ENCODE results near the gene MUL1.
"Not testable (repeated sequence)": the region's sequence is repeated elsewhere in the genome, so short reads cannot be mapped to it uniquely, and the experiment has no call there.

Gene MUL1

DNA sequence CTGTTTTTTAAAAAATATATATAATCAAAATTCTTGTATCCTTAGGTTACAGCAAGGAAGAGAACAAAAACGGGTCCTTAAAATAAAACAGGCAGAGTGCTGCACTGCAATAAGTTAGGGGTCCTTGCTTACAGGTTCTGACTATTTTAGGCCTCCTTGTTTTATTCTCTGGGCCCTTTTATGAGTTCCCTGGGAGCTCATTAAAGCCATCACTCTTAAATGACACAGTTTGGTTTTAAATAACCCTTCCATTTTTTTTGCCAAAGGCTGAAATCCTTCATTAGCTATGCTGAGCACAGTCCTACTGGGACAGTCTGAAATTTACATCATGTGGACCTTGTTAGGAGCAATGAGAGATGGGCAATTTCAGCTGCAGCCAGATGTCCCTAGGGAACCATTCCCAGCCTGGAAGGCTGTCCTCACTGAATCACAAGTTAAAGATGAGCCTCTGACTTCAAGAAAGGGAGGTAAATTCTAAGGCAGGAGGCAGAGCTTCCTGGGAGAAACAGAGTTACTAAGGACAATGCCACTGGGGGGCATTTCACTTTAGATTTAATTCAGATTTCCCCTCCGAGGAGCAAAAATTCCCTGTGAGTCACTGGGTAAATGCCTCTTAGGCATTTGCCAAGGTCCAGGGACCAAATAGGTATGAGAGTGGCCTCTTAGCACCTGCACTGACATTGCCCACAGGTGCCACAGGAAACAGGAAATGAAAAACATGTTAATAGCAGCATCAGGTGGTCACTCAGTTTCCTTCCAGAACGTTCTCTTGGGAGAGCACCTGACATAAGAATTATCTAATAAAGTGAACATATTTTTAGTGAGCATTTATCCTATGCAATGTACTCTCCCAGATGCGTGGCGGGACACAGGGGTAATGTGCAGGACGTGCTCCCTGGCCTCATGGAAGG is 3.8 kb upstream of the MUL1 start:
- DNase-seq (ENCODE audit: low read depth), result no peak

DNA sequence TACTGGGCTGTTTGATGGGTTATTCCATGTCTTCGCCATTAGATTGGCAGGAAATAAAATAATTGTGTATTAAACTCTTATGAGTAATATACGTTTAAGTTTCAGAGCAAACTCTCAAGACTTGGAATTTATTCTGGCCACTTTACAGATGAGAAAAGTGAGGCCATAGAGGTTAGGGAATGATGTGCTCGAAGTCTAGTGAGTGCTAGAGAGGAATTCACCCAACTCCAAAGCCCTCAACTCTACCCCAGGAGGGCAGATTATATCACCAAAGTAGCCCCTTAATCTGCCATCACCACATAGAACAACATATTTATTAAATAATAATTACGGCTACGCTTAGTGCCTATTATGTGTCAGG is 440 bp upstream of the MUL1 start:
- DNase-seq (ENCODE audit: low read depth), result no peak

DNA sequence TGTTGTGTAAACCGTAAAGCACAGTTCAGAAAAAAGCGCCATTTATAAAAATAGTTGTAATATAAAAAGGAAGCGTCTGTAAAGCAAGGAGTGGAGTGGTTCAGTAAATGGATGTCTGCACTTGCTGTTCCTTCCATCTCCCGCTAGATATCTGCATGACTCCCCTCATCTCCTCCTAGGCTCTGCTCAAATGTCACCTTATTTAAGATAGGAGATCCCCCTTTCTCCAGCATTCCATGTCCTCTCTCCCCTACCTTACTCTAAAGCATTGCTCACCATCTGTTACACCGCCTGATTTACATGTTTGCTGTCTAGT is 745 bp downstream of the MUL1 start:
- DNase-seq (ENCODE audit: low read depth), result no peak

DNA sequence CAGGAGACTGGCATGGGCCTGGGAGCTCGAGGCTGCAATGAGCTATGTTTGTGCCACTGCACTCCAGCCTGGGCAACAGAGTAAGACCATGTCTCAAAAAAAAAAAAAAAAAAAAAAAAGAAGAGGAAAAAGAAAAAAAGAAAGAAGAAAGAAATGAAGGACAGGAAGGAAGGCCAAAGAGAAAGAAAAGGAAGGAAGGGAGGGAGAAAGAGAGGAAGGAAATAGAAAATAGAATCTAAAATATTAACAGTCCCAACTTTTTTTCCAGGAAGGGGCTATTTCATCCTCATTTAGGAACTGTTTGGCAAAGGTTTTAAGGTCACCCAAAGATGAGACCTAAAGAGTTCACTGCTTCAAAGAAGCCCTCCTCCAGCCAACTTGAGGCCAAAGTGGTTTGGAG is 2.5 kb downstream of the MUL1 start:
- DNase-seq (ENCODE audit: low read depth), result no peak

DNA sequence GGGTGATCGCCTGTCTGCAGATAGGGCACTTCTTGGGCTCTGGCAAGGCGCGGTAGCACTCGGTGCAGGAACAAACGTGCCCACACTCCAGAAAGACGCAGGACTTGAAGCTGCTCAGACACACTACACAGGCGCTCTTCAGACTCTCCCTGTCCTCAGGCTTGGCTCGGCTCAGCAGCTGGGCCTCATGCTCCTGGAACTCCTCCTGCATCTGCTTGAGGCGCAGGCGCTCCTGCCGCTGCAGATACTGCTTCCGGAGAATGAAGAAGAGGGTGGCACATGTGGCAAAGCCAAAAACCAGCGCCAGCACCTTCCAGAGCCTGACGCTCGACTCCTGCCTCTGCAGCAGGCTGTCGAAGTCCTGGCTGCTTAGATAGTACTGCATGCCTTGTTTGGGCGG is 7.2 kb downstream of the MUL1 start:
- DNase-seq (ENCODE audit: low read depth), result no peak

DNA sequence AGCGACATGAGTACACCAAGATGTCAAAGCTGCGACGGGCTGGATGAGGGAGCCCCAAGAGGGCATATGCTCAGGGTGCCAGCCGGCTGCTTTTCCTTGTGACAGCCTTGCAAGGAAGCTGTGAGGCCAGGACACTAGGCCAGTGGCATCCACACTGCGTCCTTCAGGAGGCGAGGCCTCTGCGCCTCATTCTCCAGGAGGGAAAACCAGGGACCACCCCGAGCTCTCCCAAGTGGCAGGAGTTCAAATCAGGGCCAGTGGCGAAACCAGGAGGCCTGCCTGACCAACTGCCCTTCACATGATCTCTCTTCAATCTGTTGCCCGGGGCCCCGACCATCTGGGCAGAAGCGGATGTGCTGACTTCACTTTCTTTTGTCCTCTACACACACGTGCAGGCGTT is 8.2 kb downstream of the MUL1 start:
- no peak for DNase-seq (ENCODE audit: low read depth)

DNA sequence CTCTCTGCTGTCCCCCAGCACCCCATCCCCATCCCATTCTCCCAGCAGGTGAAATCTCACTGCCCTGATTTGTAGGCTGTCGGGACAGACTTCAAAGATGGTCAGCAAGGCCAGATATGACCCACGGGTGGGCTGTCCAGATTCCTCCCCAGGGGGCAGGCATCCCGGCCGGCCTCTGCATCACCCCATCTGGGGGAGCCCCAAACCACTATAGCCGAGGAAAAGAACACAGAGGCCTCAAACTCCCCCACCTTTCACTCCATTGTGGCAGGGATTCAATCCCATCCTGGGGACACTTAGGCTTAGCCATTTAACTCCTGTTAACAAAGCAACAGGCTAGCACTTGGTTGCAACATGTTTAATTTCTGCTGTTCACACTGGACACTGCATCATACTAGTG is 8.8 kb downstream of the MUL1 start:
- no peak for DNase-seq (ENCODE audit: low read depth)

DNA sequence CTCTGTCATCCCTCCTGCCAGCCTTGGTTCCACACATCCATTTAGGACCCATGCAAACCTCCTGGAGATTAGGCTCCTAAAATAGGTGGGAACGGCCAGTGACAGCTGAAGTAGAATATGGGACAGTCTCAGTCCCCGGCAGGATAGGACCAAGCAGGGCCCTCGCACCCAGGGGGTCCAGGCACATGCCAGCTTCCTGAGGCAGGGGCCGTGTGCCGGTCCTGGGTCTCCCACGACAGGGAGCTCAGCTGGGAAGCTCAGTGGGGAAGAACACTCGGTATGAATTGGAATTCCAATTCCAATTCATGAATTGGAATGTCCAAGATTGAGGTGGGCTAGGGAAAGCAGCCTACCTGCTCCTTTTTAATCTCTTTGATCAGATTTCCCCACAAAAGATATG is 9.8 kb downstream of the MUL1 start:
- no peak for DNase-seq (ENCODE audit: low read depth)

DNA sequence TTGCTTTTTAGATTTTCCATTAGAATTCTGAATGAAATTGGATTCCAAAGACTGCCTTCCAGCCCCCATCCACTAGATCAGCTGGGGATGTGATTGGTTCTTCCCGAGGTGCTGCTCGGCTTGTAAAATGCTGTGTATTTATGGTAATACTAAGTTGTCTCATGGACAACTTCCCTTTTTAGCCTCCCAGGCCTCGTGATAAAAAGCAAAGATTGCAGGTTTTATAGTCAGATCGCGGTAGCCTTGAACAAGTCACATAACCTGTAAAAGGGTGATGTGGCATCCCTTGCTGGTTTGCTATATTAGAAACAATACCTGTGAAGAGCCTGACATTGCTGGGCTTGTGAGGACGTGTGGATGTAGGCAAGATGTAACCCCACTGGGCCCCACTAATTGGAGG is 10.4 kb downstream of the MUL1 start:
- no peak for DNase-seq (ENCODE audit: low read depth)

DNA sequence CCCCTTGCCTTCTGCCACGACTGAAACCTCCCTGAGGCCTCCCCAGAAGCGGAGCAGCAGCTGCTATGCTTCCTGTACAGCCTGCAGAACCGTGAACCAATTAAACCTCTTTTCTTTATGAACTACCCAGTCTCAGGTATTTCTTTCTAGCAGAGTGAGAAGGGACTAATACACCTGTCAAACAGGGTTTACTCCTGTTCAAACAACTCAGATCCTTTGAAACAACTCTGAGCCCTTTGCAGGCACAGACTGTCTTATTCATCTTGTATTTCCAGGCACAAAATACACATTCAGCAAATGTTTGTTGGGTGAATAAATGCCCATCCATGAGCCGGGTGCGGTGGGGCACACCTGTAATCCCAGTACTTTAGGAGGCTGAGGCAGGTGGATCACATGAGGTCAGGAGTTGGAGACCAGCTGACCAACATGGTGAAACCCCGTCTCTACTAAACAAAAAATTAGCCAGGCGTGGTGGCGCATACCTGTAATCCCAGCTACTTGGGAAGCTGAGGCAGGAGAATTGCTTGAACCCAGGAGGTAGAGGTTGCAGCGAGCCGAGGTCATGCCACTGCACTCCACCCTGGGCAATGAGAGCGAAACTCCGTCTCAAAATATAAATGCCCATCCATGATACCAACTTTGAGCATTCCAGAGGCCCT is 11.1 kb downstream of the MUL1 start:
- not testable (repeated sequence) for DNase-seq (ENCODE audit: low read depth)

DNA sequence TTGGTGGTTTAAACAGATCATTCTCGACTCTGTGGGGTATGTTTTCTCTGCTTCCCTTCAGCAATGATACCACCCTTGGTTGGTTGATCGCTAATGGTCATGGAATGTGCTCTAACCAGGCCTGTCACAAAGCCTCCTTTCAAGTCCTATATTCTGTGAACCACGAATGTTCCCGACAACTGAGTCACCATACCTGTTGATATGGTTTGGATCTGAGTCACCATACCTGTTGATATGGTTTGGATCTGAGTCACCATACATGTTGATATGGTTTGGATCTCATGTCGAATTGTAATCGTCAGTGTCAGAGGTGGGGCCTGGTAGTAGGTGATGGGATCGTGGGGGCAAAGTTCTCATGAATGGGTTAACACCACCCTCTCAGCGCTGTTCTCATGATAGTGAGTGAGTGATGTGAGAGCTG is 11.7 kb downstream of the MUL1 start:
- no peak for DNase-seq (ENCODE audit: low read depth)

DNA sequence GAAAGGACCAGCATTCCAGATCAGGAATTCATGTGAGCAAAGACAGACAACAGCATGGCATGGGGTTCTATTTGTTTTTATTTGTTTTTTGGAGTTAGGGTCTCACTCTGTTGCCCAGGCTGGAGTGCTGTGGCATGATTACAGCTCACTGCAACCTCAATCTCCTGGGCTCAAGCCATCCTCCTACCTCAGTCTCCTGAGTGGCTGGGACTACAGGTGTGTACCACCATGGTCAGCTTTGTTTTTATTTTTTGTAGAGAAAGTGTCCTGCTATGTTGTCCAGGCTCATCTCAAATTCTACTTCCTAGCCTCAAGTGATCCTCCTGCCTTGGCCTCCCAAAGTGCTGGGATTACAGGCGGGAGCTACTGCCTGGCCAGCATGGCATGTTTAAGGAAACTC is 12.3 kb downstream of the MUL1 start:
- DNase-seq (ENCODE audit: low read depth), result no peak

DNA sequence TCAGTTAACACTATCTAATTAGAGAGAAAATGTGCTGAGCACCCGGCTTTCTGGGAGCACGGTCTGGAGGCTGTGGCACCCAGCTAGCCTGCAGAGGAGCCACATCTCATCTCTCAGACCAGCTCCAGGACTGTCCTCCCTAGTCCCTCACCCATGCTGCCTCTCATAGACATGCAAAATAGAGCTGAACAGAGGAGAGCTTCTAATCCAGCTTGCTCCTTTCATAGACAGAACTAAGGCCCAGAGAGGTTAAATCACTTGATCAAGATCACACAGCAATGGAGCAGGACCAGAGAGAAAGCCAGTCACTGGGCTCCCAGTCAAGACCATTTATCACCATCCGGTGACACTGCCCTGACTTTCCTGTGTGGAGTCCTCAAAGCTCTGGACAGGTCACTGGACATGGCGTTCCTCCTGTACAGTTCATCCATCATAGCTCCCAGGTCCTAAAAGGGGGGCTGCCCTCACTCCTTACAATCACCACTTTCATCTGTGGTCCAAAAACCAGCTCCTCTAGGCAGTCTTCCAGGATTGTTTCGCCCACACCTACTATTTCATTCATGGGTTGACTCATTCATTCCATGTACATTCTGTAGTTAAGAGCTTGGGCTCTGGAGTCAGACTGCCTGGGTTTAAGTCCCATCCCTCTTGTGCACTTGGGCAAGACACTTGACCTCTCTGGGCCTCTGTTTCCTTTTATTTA is 13.2 kb downstream of the MUL1 start:
- DNase-seq (ENCODE audit: low read depth), result no peak

DNA sequence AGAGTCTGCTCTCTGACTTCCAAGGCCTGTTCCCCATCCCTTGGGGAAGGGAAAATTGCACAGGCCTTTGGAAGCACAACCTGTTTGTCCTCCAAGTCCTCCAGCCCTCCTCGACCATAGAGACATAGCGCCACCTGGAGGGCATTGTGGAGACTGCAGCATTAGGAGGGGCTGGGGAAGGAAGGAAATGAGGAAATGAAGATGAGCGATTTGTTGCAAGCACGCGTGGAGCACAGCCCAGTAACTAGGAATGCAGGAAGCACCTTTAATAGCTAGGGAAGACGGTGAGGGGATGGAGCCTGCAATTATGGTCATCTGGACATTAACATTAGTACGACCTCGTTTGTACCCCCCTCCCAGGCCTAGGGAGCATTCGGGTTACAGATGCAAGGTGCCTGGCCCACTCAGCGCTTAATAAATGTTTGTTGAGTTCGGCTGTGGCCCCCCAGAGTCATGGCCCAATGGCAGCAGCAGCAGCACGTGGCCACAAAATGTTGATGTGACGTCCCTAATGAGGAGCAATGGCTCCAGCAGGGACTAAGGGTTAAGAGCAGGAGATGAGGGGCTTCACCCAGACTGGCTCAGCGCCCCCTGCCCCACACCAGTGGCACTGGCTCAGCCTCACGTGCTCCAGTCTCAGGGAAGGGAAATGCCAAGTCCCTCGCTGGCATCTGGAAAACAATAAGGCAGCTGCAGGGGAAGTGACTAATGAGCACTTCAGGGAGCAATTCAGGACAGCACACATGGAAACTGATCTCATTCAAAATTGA is 13.9 kb downstream of the MUL1 start:
- peak; percentile 66 for DNase-seq (ENCODE audit: low read depth)

DNA sequence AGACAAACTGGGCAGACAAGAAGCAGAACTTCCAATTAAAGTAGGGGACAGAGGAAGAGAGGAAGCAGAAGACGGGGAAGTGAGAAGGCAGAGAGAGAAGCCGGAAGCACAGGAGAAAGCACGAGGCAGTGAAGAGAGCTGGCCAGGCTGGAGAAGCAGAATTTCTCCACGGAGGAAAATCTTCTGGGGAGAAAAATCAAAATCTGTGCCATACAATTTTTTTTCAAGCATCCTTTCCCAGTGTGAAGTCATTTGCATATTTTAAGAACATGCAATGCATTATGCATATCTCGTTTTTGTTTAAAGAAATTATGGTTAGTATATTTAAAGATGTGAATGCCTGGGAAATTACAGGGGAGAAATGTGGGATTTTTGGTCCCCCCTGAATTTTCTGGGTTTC is 14.6 kb downstream of the MUL1 start:
- DNase-seq (ENCODE audit: low read depth), result no peak

DNA sequence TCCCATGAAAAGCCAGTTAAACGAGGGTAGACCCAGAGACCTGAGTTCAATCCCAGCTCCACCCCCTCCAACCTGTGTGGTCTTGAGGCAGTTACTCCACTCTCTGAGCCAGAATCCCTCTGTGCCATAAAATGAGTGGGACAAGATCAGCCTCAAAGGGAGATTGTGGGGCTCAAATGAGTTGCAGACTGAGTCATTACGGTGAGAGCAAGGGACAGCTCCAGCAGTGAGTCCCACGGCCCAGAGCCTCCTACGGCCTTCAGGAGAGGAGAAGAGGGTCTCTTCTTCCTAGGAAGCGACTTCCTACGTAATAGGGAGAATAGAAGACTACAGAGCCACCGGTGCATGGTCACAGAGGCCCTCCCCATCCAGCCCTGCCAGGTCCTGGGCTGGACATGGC is 15.2 kb downstream of the MUL1 start:
- no peak for DNase-seq (ENCODE audit: low read depth)

DNA sequence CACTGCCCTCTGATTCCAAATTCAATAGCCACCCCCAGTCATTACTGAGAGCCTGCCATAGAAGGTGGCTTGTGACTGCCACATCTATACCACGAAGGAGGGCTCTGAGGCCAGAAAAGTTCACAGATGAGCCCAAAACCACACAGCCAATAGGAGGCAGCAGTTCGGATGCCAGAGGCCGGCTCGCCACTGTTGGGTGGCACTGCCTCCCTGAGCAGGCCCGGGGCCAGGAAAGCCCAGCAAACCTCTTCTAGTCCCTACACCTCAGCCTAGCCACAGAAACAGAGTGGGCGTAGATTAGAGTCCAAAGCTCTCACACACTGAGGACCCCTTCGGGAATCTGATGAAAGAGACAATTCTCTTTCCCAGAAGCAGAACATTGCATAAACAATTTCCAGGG is 16.1 kb downstream of the MUL1 start:
- DNase-seq (ENCODE audit: low read depth), result no peak

DNA sequence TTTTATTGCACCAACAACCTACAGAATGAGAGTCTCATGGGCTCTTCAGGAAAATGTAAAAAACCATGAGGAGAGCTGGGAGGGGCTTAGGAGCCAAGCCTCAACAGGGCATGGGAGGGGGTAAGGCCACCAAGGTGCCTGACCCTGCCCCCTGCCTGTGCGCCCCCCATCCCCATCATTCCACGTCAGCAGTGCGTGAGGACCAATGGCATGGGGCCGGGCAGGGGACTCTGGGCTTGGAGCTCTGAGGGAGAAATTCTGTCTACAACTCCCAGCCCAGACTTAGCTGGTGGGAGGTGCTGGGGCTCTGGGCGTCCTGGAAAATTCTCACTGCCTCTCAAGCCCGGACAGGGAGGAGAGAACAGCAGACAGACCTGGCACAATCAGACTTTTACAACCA is 16.8 kb downstream of the MUL1 start:
- DNase-seq (ENCODE audit: low read depth), result no peak

DNA sequence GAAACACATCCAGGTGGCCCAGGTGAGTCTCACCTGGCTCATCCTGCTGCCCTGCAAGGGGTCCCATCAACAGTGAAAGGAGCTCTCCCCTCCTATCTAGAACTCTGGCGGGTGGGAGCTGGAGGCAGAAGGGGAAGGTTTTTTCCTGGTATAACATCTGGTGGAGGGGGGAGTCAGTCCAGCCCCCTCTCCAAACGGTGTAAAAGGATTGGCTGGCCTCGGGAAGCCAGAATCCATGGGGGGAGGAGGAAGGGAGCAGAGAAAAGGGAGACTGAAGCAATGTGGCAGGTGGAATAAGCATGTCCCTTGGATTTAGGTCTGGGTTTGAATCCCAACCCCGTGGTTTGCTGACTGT is 20.7 kb downstream of the MUL1 start:
- DNase-seq (ENCODE audit: low read depth), result no peak

DNA sequence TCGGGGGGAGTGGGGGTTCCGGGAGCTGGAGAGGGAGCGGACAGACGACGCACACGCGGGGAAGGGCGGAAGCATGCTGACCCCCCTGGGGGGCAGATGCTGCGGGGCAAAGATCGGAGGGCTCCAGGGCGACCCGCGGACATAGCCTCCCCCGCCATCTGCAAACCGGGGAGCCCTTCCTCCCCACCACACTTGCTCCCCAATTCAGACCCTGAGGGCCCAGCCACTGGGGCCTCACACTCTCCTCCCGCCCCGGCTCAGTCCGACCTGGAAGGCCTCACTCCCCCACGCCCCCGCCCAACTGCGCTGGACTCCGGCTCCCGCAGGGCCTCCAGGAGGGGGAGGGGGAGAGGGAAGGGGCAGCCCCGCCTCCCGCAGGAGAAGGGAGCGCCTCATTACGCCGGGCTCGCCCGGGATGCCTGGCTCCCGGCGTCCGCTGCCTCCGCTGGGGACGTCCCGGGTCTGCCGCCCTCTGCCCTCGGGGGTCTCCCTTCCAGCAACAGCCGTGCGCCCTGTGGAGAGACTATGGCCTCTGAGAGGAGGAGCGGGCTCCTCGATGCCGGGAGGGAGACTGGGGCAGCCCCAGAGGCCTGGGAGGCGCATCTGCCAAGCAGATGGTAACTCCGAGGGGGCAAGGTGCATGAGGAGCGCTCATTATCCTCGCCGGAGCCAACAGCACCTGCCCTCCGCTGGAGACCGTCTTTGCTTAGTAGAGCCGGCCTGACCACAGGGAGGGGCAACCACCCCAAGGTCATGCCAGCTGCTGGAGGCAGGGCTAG is 21.3 kb downstream of the MUL1 start:
- DNase-seq (ENCODE audit: low read depth), result peak; percentile 62

DNA sequence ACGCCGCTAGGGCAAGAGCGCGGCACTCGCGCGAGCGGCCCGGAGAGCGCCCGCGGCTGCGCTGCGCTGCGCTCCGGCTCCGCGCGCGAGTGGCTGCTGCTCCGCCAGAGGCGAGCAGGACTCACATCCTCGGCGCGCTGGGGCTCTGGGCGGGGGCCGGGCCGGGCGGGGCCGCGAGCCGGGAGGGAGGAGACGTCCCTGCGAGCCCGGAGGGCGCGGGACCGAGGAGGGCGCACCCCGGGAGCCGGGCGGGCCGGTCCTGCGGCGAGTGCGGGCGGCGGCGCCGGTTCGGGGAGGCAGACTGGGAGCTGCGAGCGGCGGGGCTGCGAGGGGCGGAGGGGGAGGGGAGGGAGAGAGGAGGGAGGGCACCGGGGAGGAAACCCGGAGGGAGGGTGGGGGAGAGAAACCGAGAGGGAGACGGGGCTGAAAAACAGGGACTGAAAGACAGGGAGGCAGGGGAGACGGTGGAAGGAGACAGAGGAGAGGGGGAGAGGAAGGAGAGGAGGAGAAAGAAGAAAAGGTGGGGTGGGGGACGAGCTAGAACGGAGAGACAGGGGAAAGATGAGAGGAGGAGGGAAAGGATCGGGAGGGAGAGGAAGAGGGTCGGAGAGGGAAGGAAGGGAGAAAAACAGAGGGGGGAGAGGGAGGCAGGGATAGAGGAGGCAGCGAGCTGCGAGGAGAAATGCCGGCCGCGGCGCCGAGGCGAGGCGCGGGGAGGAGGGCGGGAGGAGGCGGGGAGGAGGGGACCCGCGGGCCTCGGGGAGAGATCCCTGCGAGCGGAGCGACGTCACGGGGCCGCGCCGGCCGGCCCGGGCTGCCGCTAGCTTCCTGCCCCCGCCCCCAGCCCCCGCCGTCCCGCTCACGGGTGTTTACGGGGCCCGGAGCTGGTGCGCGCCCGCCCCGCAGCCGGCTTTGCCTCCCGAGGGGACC is 22.2 kb downstream of the MUL1 start, which contains the start of gene CAMK2N1:
CAMK2N1 (minus strand) TSS at position 684 of the 930 bp plus-strand sequence. CDS start 831 bp downstream, outside the sequence.
- no peak for DNase-seq (ENCODE audit: low read depth)

All from CMK (cell line).